H9 (cell line): ENCODE data around the gene DAB1. TPM values are rescaled to one million over a fixed set of nuclear protein-coding genes. Genes with fewer than 3 reads are reported as not detected.
A peak's percentile ranks its signal among the peaks of the same experiment; 100 is the strongest.

Experiments used
- DNase-seq: peaks from one replicate; pipeline ENCODE4 v3.0.0-alpha.2; 2017
- H2AFZ ChIP-seq: one replicate; pipeline ENCODE4 v1.6.1; 2013; ENCODE audit warnings: mild to moderate bottlenecking, low read length, control low read depth, moderate library complexity
- H2AK5ac ChIP-seq: 2 replicates; pipeline ENCODE4 v1.6.1; 2013; ENCODE audit warnings: low read length, control low read depth, mixed read lengths; ENCODE audit not compliant: insufficient read length
- H2BK120ac ChIP-seq: one replicate; pipeline ENCODE4 v1.6.1; 2013; ENCODE audit warnings: low read depth, mild to moderate bottlenecking, low read length, control low read depth, inconsistent platforms; ENCODE audit not compliant: poor library complexity, severe bottlenecking
- H2BK12ac ChIP-seq: 2 replicates; pipeline ENCODE4 v1.6.1; 2013; ENCODE audit warnings: low read length, control low read depth, mixed read lengths, low read depth; ENCODE audit not compliant: insufficient read length
- H2BK15ac ChIP-seq: 2 replicates; pipeline ENCODE4 v1.6.1; 2013; ENCODE audit warnings: low read depth, low read length, control low read depth
- H2BK20ac ChIP-seq: one replicate; pipeline ENCODE4 v1.6.1; 2013; ENCODE audit warnings: low read depth, mild to moderate bottlenecking, low read length, control low read depth, inconsistent platforms; ENCODE audit not compliant: poor library complexity, severe bottlenecking
- H2BK5ac ChIP-seq: 2 replicates; pipeline ENCODE4 v1.6.1; 2013; ENCODE audit warnings: low read length, control low read depth, mixed read lengths; ENCODE audit not compliant: insufficient read length
- H3K14ac ChIP-seq: 2 replicates; pipeline ENCODE4 v1.6.1; 2013; ENCODE audit warnings: low read length, control low read depth; ENCODE audit not compliant: insufficient read depth
- H3K18ac ChIP-seq: 2 replicates; pipeline ENCODE4 v1.6.1; 2013; ENCODE audit warnings: low read depth, mild to moderate bottlenecking, mixed read lengths, low read length, control low read depth; ENCODE audit not compliant: insufficient read length
- H3K23ac ChIP-seq: 2 replicates; pipeline ENCODE4 v1.6.1; 2013; ENCODE audit warnings: low read length, control low read depth, mixed read lengths, low read depth; ENCODE audit not compliant: insufficient read length
- H3K23me2 ChIP-seq: 2 replicates; pipeline ENCODE4 v1.6.1; 2013; ENCODE audit warnings: low read depth, mild to moderate bottlenecking, mixed read lengths, low read length, control low read depth; ENCODE audit not compliant: insufficient read length, poor library complexity, severe bottlenecking
- H3K27ac ChIP-seq: 2 replicates; pipeline ENCODE4 v1.5.1; 2013; ENCODE audit warnings: low read length, control low read depth, mixed read lengths, low read depth; ENCODE audit not compliant: insufficient read length
- H3K27me3 ChIP-seq: 2 replicates; pipeline ENCODE4 v1.6.1; 2013; ENCODE audit warnings: low read length, control low read depth, inconsistent platforms; ENCODE audit not compliant: insufficient read depth
- H3K4ac ChIP-seq: 2 replicates; pipeline ENCODE4 v1.6.1; 2013; ENCODE audit warnings: low read depth, mild to moderate bottlenecking, control low read depth, inconsistent platforms, low read length, moderate library complexity
- H3K4me1 ChIP-seq: 2 replicates; pipeline ENCODE4 v1.6.1; 2013; ENCODE audit warnings: low read length, control low read depth, inconsistent platforms; ENCODE audit not compliant: insufficient read depth
- H3K4me2 ChIP-seq: 2 replicates; pipeline ENCODE4 v1.6.1; 2013; ENCODE audit warnings: low read length, control low read depth, mixed read lengths; ENCODE audit not compliant: insufficient read length, insufficient read depth
- H3K56ac ChIP-seq: 2 replicates; pipeline ENCODE4 v1.6.1; 2013; ENCODE audit warnings: low read depth, mild to moderate bottlenecking, mixed read lengths, low read length, control low read depth; ENCODE audit not compliant: insufficient read length
- H3K79me1 ChIP-seq: 2 replicates; pipeline ENCODE4 v1.6.1; 2013; ENCODE audit warnings: low read depth, mild to moderate bottlenecking, moderate library complexity, low read length, control low read depth, inconsistent platforms; ENCODE audit not compliant: insufficient read depth, poor library complexity, severe bottlenecking
- H3K79me2 ChIP-seq: 2 replicates; pipeline ENCODE4 v1.6.1; 2013; ENCODE audit warnings: low read length, control low read depth, inconsistent platforms; ENCODE audit not compliant: insufficient read depth
- H3K9ac ChIP-seq: 2 replicates; pipeline ENCODE4 v1.6.1; 2013; ENCODE audit warnings: low read length, control low read depth, mixed read lengths; ENCODE audit not compliant: insufficient read length; ENCODE audit errors: extremely low read depth
- H3K9me3 ChIP-seq: one replicate; pipeline ENCODE4 v1.6.1; 2013; ENCODE audit warnings: low read depth, low read length, inconsistent platforms; ENCODE audit not compliant: control insufficient read depth
- H3T11ph ChIP-seq: one replicate; pipeline ENCODE4 v1.6.1; 2013; ENCODE audit warnings: mild to moderate bottlenecking, low read length, control low read depth, inconsistent platforms
- H4K20me1 ChIP-seq: one replicate; pipeline ENCODE4 v1.6.1; 2013; ENCODE audit not compliant: control insufficient read depth, insufficient read length, insufficient read depth
- H4K5ac ChIP-seq: 2 replicates; pipeline ENCODE4 v1.6.1; 2013; ENCODE audit warnings: low read depth, mild to moderate bottlenecking, mixed read lengths, low read length, control low read depth; ENCODE audit not compliant: insufficient read length
- H4K8ac ChIP-seq: replicated peaks from 2 replicates; pipeline ENCODE4 v1.6.1; 2013; ENCODE audit warnings: low read length, control low read depth, mixed read lengths, low read depth; ENCODE audit not compliant: insufficient read length
- H4K91ac ChIP-seq: 2 replicates; pipeline ENCODE4 v1.6.1; 2013; ENCODE audit warnings: low read depth, mild to moderate bottlenecking, moderate library complexity, mixed read lengths, low read length, control low read depth; ENCODE audit not compliant: insufficient read length
- H3K27ac Mint-ChIP-seq, 3 experiments: 2 replicates in 2 of 3; 3 replicates in 1 of 3; pipeline ENCODE4 v1.8.0; 2020 to 2021; ENCODE audit warnings: mixed read lengths in 3 of 3, mild to moderate bottlenecking in 1 of 3, moderate library complexity in 1 of 3
- H3K27me3 Mint-ChIP-seq: 2 replicates; pipeline ENCODE4 v1.8.0; 2021; ENCODE audit warnings: low read depth, mild to moderate bottlenecking, moderate library complexity, mixed read lengths
- H3K36me3 Mint-ChIP-seq, 3 experiments: 2 replicates in 2 of 3; 3 replicates in 1 of 3; pipeline ENCODE4 v1.8.0; 2020 to 2021; ENCODE audit warnings: low read depth in 3 of 3, mixed read lengths in 3 of 3; ENCODE audit not compliant: insufficient read depth in 1 of 3
- H3K4me1 Mint-ChIP-seq, 2 experiments: 2 replicates each; pipeline ENCODE4 v1.8.0; 2020; ENCODE audit warnings: mixed read lengths in 2 of 2
- H3K4me3 Mint-ChIP-seq, 2 experiments: 2 replicates in 1 of 2; 3 replicates in 1 of 2; pipeline ENCODE4 v1.8.0; 2020 to 2021; ENCODE audit warnings: mild to moderate bottlenecking in 2 of 2, mixed read lengths in 2 of 2, moderate library complexity in 1 of 2
- H3K9me3 Mint-ChIP-seq, 2 experiments: 2 replicates in 1 of 2; 3 replicates in 1 of 2; pipeline ENCODE4 v1.8.0; 2020; ENCODE audit warnings: mild to moderate bottlenecking in 2 of 2, mixed read lengths in 2 of 2, moderate library complexity in 1 of 2
- CTCF ChIP-seq: fragments of 200-600 bp; sonication (generic); conservative IDR thresholded peaks from 3 replicates; pipeline ENCODE4 v1.8.0; 2021; ENCODE audit warnings: antibody characterized with exemption, mild to moderate bottlenecking
- WGBS: extraction: QIAGEN DNeasy Blood & Tissue Kit; methylation state at CpG from one replicate; pipeline ENCODE4 v1.1.7; 2013; ENCODE audit warnings: missing lambda C conversion rate, low lambda C conversion rate, mixed read lengths; ENCODE audit not compliant: insufficient read length; ENCODE audit errors: extremely low coverage; 5-methylcytosine and 5-hydroxymethylcytosine counted together
- total RNA-seq: library from RNA; stranded (reverse); gene quantifications from 2 replicates; pipeline ENCODE4 v1.2.1, GENCODE V29; 2021

DAB1 gene
- total RNA-seq, 1 experiment from 2014 or later, result 9.3 TPM

GRCh38 chr1:57015071-57015470 lies 408.8 kb downstream of the DAB1 start:
- no peak overlapping the region for H4K8ac ChIP-seq
- H2BK120ac ChIP-seq, result no peak overlapping the region
- Mint-ChIP-seq H3K9me3 (no peaks in the 10 kb centered on the region), H3K4me3 (no peak overlapping the region), H3K4me1 (peaks cover 10 to 15% of the 10 kb centered on the region in 2 experiments), H3K27ac (peak overlapping the region in 1 of 3 experiments; percentile 30; a peak in 1 of 7 replicates), H3K27me3 (no peaks in the 10 kb centered on the region; the same call in 1 of the 2 replicates), H3K36me3 (no peaks in the 10 kb centered on the region; a peak in 1 of 7 replicates)
- H2BK15ac ChIP-seq, result no peak overlapping the region
- no peak overlapping the region for H4K91ac ChIP-seq
- no peak overlapping the region for H3K4me2 ChIP-seq
- H3K4ac ChIP-seq, result no peak overlapping the region
- H2BK5ac ChIP-seq, result no peak overlapping the region
- no peak overlapping the region for H3T11ph ChIP-seq
- H3K27ac ChIP-seq, result no peak overlapping the region
- H3K23ac ChIP-seq, result no peak overlapping the region
- H2AK5ac ChIP-seq, result no peak overlapping the region
- no peaks in the 10 kb centered on the region for H3K79me2 ChIP-seq
- H4K20me1 ChIP-seq, result no peaks in the 10 kb centered on the region
- no peak overlapping the region for H2AFZ ChIP-seq
- no peak overlapping the region for H3K56ac ChIP-seq
- no peaks in the 10 kb centered on the region for H3K27me3 ChIP-seq
- H3K14ac ChIP-seq, result no peak overlapping the region
- no peaks in the 10 kb centered on the region for H3K9me3 ChIP-seq
- H2BK20ac ChIP-seq, result no peak overlapping the region
- H4K5ac ChIP-seq, result no peak overlapping the region
- H3K9ac ChIP-seq, result no peak overlapping the region
- no peaks in the 10 kb centered on the region for H3K23me2 ChIP-seq
- no peak overlapping the region for H2BK12ac ChIP-seq
- no peak for DNase-seq
- H3K79me1 ChIP-seq, result no peaks in the 10 kb centered on the region
- no CpG with 5 or more reads among the region's 15 CpGs for WGBS
- no peak overlapping the region for H3K18ac ChIP-seq
- TF ChIP-seq CTCF, result no peak
- H3K4me1 ChIP-seq, result peaks cover 4% of the 10 kb centered on the region; the same call in 1 of the 2 replicates
